Fibroblast of skin of left biceps (primary cell): ENCODE results near the gene CFAP20DC.
"Not testable (repeated sequence)": the region's sequence is repeated elsewhere in the genome, so short reads cannot be mapped to it uniquely, and the experiment has no call there.

Source experiments
- DNase-seq, 2 experiments: peaks; one replicate each; pipeline ENCODE4 v3.0.0-alpha.2; 2013; ENCODE audit warnings: low read depth in 2 of 2

Gene CFAP20DC

GRCh38 chr3:58696813-58697212 is 353.0 kb downstream of the CFAP20DC start:
- DNase-seq: not testable (repeated sequence)

- no peak for DNase-seq
Measured at GRCh38 chr3:58696093-58696492, 353.7 kb downstream of the CFAP20DC start.

- not testable (repeated sequence) for DNase-seq
Measured at GRCh38 chr3:58695284-58695683, 354.5 kb downstream of the CFAP20DC start.

- DNase-seq: no peak
Measured at GRCh38 chr3:58693940-58694850, 355.6 kb downstream of the CFAP20DC start.

- DNase-seq: no peak
Measured at GRCh38 chr3:58692484-58692883, 357.3 kb downstream of the CFAP20DC start.
